Mesothelial cell of epicardium (in vitro differentiated cells): Measurements from ENCODE around the gene RNF26. TPM values are rescaled to one million over a fixed set of nuclear protein-coding genes. Genes with fewer than 3 reads are reported as not detected.

ENCODE experiments used
- DNase-seq, 2 experiments: peaks; one replicate each; pipeline ENCODE4 v3.0.0; 2021; ENCODE audit warnings: low spot score in 2 of 2; ENCODE audit not compliant: unreplicated experiment in 2 of 2
- H3K27ac Mint-ChIP-seq: 2 replicates; pipeline ENCODE4 v1.8.0; 2021; ENCODE audit warnings: mixed read lengths
- H3K27me3 Mint-ChIP-seq: 2 replicates; pipeline ENCODE4 v1.8.0; 2021; ENCODE audit warnings: low read depth, mixed read lengths
- H3K36me3 Mint-ChIP-seq: 2 replicates; pipeline ENCODE4 v1.8.0; 2021; ENCODE audit warnings: mixed read lengths
- H3K4me1 Mint-ChIP-seq: 2 replicates; pipeline ENCODE4 v1.8.0; 2021; ENCODE audit warnings: mixed read lengths
- H3K4me3 Mint-ChIP-seq: 2 replicates; pipeline ENCODE4 v1.8.0; 2021; ENCODE audit warnings: mild to moderate bottlenecking, moderate library complexity, mixed read lengths
- H3K9me3 Mint-ChIP-seq: 2 replicates; pipeline ENCODE4 v1.8.0; 2021; ENCODE audit warnings: mixed read lengths
- total RNA-seq: library from RNA; stranded (reverse); gene quantifications from 3 replicates; pipeline ENCODE4 v1.2.1, GENCODE V29; 2021
- TF ChIP-seq, protein P1 (sequence below): fragments of 200-600 bp; sonication (generic); IDR thresholded peaks from one replicate; pipeline ENCODE4 v1.5.0; 2021; ENCODE audit warnings: antibody characterized with exemption; ENCODE audit not compliant: unreplicated experiment

RNF26 gene
- total RNA-seq, 1 donor from 2014 or later: 36.2 TPM

DNA sequence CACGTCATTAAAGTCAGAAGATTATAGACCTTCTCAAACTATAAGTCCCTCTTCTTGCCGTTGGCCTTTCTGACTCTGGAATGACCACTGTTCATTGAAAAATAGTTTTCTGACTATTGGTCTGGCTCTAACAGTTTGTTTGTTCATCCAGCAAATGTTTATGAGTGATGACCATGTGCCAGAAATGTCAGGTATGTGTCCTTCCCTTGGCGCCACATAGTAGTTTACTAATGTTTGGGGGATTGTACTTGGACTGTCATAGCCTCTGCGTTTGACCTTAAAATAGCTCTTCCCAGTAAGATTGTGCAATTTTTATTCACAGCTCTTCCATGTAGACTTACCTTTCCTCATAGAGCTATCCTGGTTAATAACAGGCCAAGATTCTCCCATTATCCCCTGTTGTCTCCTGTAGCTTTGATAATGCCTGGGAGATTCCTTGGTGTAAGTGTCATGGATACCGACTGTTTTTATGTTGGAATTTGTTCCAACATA lies 31.1 kb upstream of the RNF26 start:
- peaks cover 32% of the 10 kb centered on the region for H3K36me3 Mint-ChIP-seq
- H3K4me1 Mint-ChIP-seq: peaks cover 23% of the 10 kb centered on the region
- H3K27me3 Mint-ChIP-seq: no peaks in the 10 kb centered on the region
- no peak overlapping the region for H3K4me3 Mint-ChIP-seq
- H3K9me3 Mint-ChIP-seq: no peaks in the 10 kb centered on the region
- H3K27ac Mint-ChIP-seq: no peak overlapping the region
- DNase-seq: no peak
- TF ChIP-seq, protein P1, sequence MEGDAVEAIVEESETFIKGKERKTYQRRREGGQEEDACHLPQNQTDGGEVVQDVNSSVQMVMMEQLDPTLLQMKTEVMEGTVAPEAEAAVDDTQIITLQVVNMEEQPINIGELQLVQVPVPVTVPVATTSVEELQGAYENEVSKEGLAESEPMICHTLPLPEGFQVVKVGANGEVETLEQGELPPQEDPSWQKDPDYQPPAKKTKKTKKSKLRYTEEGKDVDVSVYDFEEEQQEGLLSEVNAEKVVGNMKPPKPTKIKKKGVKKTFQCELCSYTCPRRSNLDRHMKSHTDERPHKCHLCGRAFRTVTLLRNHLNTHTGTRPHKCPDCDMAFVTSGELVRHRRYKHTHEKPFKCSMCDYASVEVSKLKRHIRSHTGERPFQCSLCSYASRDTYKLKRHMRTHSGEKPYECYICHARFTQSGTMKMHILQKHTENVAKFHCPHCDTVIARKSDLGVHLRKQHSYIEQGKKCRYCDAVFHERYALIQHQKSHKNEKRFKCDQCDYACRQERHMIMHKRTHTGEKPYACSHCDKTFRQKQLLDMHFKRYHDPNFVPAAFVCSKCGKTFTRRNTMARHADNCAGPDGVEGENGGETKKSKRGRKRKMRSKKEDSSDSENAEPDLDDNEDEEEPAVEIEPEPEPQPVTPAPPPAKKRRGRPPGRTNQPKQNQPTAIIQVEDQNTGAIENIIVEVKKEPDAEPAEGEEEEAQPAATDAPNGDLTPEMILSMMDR: no peak

GRCh38 chr11:119305556-119306372 lies 28.6 kb upstream of the RNF26 start:
- DNase-seq: no peak
- TF ChIP-seq, protein P1: no peak
- Mint-ChIP-seq H3K9me3 (no peaks in the 10 kb centered on the region), H3K27me3 (no peaks in the 10 kb centered on the region), H3K4me3 (no peak overlapping the region), H3K27ac (no peak overlapping the region), H3K36me3 (peaks cover 24% of the 10 kb centered on the region), H3K4me1 (peaks cover 9% of the 10 kb centered on the region)

GRCh38 chr11:119306373-119306890 lies 27.9 kb upstream of the RNF26 start:
- Mint-ChIP-seq H3K4me3 (no peak overlapping the region), H3K4me1 (peaks cover 2% of the 10 kb centered on the region), H3K27ac (no peak overlapping the region), H3K27me3 (no peaks in the 10 kb centered on the region), H3K9me3 (no peaks in the 10 kb centered on the region), H3K36me3 (peaks cover 24% of the 10 kb centered on the region)
- no peak for DNase-seq
- TF ChIP-seq, protein P1: no peak

DNA sequence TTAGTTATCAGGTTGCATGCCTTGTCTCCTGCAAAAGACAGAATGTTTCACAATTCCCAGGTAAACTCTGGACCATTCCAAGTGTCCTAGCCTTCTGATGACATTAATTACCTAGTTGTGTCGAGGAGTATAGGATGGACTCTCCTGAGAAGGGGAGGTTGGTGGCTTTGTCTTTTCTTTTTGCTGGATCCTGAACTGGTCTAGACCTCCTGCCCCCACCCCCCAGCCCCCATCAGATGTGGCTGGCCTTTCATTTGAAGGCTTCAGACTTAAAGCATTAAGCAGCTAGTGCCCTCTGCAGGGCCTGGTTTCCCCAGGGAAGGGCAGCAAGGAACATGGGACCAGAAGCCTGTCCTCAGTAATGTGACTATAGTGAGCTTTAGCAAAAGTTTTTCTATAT lies 27.1 kb upstream of the RNF26 start:
- Mint-ChIP-seq H3K4me1 (no peaks in the 10 kb centered on the region), H3K36me3 (peaks cover 24% of the 10 kb centered on the region), H3K9me3 (no peaks in the 10 kb centered on the region), H3K27me3 (no peaks in the 10 kb centered on the region), H3K4me3 (no peak overlapping the region), H3K27ac (no peak overlapping the region)
- TF ChIP-seq, protein P1: no peak
- DNase-seq: no peak

GRCh38 chr11:119307974-119308373 lies 26.4 kb upstream of the RNF26 start:
- H3K27ac Mint-ChIP-seq: no peak overlapping the region
- H3K9me3 Mint-ChIP-seq: no peaks in the 10 kb centered on the region
- no peak for DNase-seq
- TF ChIP-seq, protein P1: no peak
- H3K4me3 Mint-ChIP-seq: no peak overlapping the region
- H3K27me3 Mint-ChIP-seq: no peaks in the 10 kb centered on the region
- H3K4me1 Mint-ChIP-seq: no peaks in the 10 kb centered on the region
- peaks cover 19% of the 10 kb centered on the region for H3K36me3 Mint-ChIP-seq
